B cell (primary cell): ENCODE measurements around the gene IL22RA2. TPM values are rescaled to one million over a fixed set of nuclear protein-coding genes. Genes with fewer than 3 reads are reported as not detected.

Experiments used
- ATAC-seq: fragments of 200-7000 bp; cut with Tn5 transposase; one replicate; pipeline ENCODE4 v1.10.0; 2021; ENCODE audit warnings: low read depth, mild to moderate bottlenecking, moderate number of reproducible peaks, moderate library complexity
- CTCF ChIA-PET: fragments of 350-600 bp; sonication (Branson Sonifier 250); formaldehyde crosslinking; loops from one replicate; lab custom pipeline; 2021; ENCODE audit warnings: antibody characterized with exemption, inconsistent platforms; lab: Charles Lee
- POLR2A ChIA-PET: fragments of 350-600 bp; sonication (Branson Sonifier 250); formaldehyde crosslinking; loops from one replicate; lab custom pipeline; 2021; ENCODE audit warnings: antibody characterized with exemption; lab: Charles Lee
- DNase-seq: peaks from one replicate; pipeline ENCODE4 v3.0.0; 2013
- H2AFZ ChIP-seq: 2 replicates; pipeline ENCODE4 v1.6.1; 2012; ENCODE audit warnings: mild to moderate bottlenecking, low read depth, low read length; ENCODE audit not compliant: insufficient read depth, poor library complexity, severe bottlenecking
- H3K27ac ChIP-seq, 2 donors: 1 replicate in 1 of 2; 2 replicates in 1 of 2; pipeline ENCODE4 v1.5.1; 2012 to 2013; ENCODE audit warnings: low read length in 2 of 2, mild to moderate bottlenecking in 2 of 2, moderate library complexity in 1 of 2
- H3K27me3 ChIP-seq, 4 experiments: fragments of 200-600 bp in 1 of 4; sonication (generic) in 1 of 4; replicated peaks in 1 of 4; 1 replicate in 2 of 4; 2 replicates in 2 of 4; pipeline versions ENCODE4 v1.6.1 to v1.7.0; 2013 to 2016; ENCODE audit warnings: low read length in 3 of 4, mild to moderate bottlenecking in 2 of 4, mixed read lengths in 1 of 4, moderate library complexity in 1 of 4; ENCODE audit not compliant: insufficient read depth in 4 of 4, control insufficient read depth in 3 of 4; ENCODE audit errors: control extremely low read depth in 1 of 4
- H3K36me3 ChIP-seq, 2 experiments: replicated peaks in 1 of 2; 1 replicate in 1 of 2; 2 replicates in 1 of 2; pipeline versions ENCODE4 v1.6.1 to v1.7.1; 2013; ENCODE audit warnings: low read length in 1 of 2; ENCODE audit not compliant: insufficient read depth in 2 of 2, control insufficient read depth in 1 of 2; ENCODE audit errors: control extremely low read depth in 1 of 2, extremely low read depth in 1 of 2
- H3K4me1 ChIP-seq, 2 donors: fragments of 200-600 bp in 1 of 2; sonication (generic) in 1 of 2; 1 replicate in 1 of 2; 2 replicates in 1 of 2; pipeline versions ENCODE4 v1.5.1 to v1.6.1; 2013 to 2017; ENCODE audit warnings: low read length in 2 of 2; ENCODE audit not compliant: control insufficient read depth in 2 of 2, insufficient read depth in 2 of 2
- H3K4me2 ChIP-seq: replicated peaks from 2 replicates; pipeline ENCODE3; 2012; ENCODE audit warnings: mild to moderate bottlenecking, low read depth, low read length; ENCODE audit not compliant: poor library complexity, severe bottlenecking
- H3K4me3 ChIP-seq, 5 experiments: fragments of 200-600 bp in 1 of 5; sonication (generic) in 1 of 5; 1 replicate in 3 of 5; 2 replicates in 2 of 5; pipeline versions ENCODE4 v1.5.1 to v1.7.0; 2011 to 2016; ENCODE audit warnings: low read length in 4 of 5, mild to moderate bottlenecking in 4 of 5, low read depth in 2 of 5, control low read depth in 1 of 5, moderate library complexity in 1 of 5; ENCODE audit not compliant: insufficient read depth in 1 of 5; ENCODE audit errors: control extremely low read depth in 1 of 5, extremely low read depth in 1 of 5
- H3K79me2 ChIP-seq: fragments of 200-600 bp; sonication (generic); one replicate; pipeline ENCODE4 v1.6.0; 2016; ENCODE audit warnings: low read length; ENCODE audit not compliant: control insufficient read depth, insufficient read depth
- H3K9ac ChIP-seq: fragments of 200-600 bp; sonication (generic); 2 replicates; pipeline ENCODE4 v1.6.1; 2017; ENCODE audit warnings: mild to moderate bottlenecking, low read length, moderate library complexity
- H3K9me3 ChIP-seq, 3 donors: one replicate each; pipeline versions ENCODE4 v1.6.1 to v1.7.1; 2013; ENCODE audit warnings: low read length in 2 of 3; ENCODE audit not compliant: control insufficient read depth in 2 of 3, insufficient read depth in 1 of 3; ENCODE audit errors: control extremely low read depth in 1 of 3
- H4K20me1 ChIP-seq: 2 replicates; pipeline ENCODE4 v1.6.0; 2012; ENCODE audit warnings: mild to moderate bottlenecking, low read length; ENCODE audit not compliant: insufficient read depth, control insufficient read depth, poor library complexity, severe bottlenecking
- H3K27ac Mint-ChIP-seq: one replicate; pipeline ENCODE4 v1.8.0; 2021; ENCODE audit warnings: mixed read lengths
- H3K27me3 Mint-ChIP-seq: one replicate; pipeline ENCODE4 v1.8.0; 2021; ENCODE audit warnings: mixed read lengths
- H3K4me1 Mint-ChIP-seq: one replicate; pipeline ENCODE4 v1.8.0; 2021; ENCODE audit warnings: mixed read lengths
- H3K4me3 Mint-ChIP-seq: one replicate; pipeline ENCODE4 v1.8.0; 2021; ENCODE audit warnings: mixed read lengths
- H3K9me3 Mint-ChIP-seq: one replicate; pipeline ENCODE4 v1.8.0; 2022; ENCODE audit warnings: mixed read lengths; ENCODE audit not compliant: insufficient read depth
- CTCF ChIP-seq: fragments of 200-600 bp; IDR thresholded peaks from one replicate; pipeline ENCODE4 v1.8.0; 2022; ENCODE audit warnings: antibody characterized with exemption, mild to moderate bottlenecking
- EZH2 ChIP-seq: IDR thresholded peaks from 2 replicates; pipeline ENCODE4 v1.6.1; 2012; ENCODE audit warnings: borderline replicate concordance, low read depth, mild to moderate bottlenecking, moderate library complexity, low read length; ENCODE audit not compliant: insufficient read depth, poor library complexity, severe bottlenecking
- WGBS: methylation state at CpG from one replicate; pipeline ENCODE4 v1.1.5; 2013; ENCODE audit warnings: missing lambda C conversion rate; ENCODE audit not compliant: insufficient coverage; 5-methylcytosine and 5-hydroxymethylcytosine counted together
- intact Hi-C: fragments of 100-400 bp; cut with micrococcal nuclease; formaldehyde crosslinking; loops from one replicate; pipeline ENCODE4 v1.10.0; 2022
- polyA plus RNA-seq: library from polyadenylated mRNA; depleted of rRNA; stranded (reverse); fragments of >200 nt; gene quantifications from 2 replicates; pipeline ENCODE4 v1.2.3, GENCODE V29; 2012
- total RNA-seq, 2 donors: library from RNA; stranded (reverse); fragments of 120-200 nt in 1 of 2; gene quantifications; 1 replicate in 1 of 2; 2 replicates in 1 of 2; pipeline versions ENCODE4 v1.2.3 to v1.2.4, GENCODE V29; 2013 to 2022

IL22RA2 gene
- total and polyA plus RNA-seq, 2 donors (not counting 1 experiment from before 2014, with no cell fraction given): not detected

GRCh38 chr6:137160763-137161162, 12.7 kb downstream of the IL22RA2 start:
- intact Hi-C loops: loop anchor here (10.0 kb wide), 1 partner anchor 196 kb away; no protein-coding TSS in a partner anchor
- 60% methylated on average over 1 of the region's 3 CpGs for WGBS

More at GRCh38 chr6:137160763-137161162, 12.7 kb downstream of the IL22RA2 start:
- Histone ChIP-seq H3K79me2 (no peaks in the 10 kb centered on the region), H3K27ac (no peak overlapping the region), H4K20me1 (no peaks in the 10 kb centered on the region), H3K9me3 (peaks cover 0 to 19% (median 8%) of the 10 kb centered on the region in 3 donors), H3K4me3 (no peak overlapping the region), H3K4me2 (no peak overlapping the region), H3K27me3 (no peaks in the 10 kb centered on the region), H3K9ac (no peak overlapping the region), H2AFZ (no peak overlapping the region), H3K4me1 (peaks cover 21 to 29% of the 10 kb centered on the region in 2 donors), H3K36me3 (no peaks in the 10 kb centered on the region)
- Mint-ChIP-seq H3K9me3 (peaks cover 5% of the 10 kb centered on the region), H3K27ac (no peak overlapping the region), H3K27me3 (no peaks in the 10 kb centered on the region), H3K4me3 (no peak overlapping the region), H3K4me1 (peaks cover 38% of the 10 kb centered on the region)
- DNase-seq (no peak), ATAC-seq (no peak)
- TF ChIP-seq EZH2 (no peak), CTCF (no peak)
- CTCF ChIA-PET: interaction anchor here (0.8 to 3.3 kb wide), 6 partner anchors 11 to 84 kb away, joined by 3 to 13 read pairs (median 4); no protein-coding TSS in a partner anchor
- POLR2A ChIA-PET: interaction anchor here (1.3 kb wide), 1 partner anchor 11 kb away, joined by 3 read pairs; no protein-coding TSS in a partner anchor
